ENCODE data around the gene MRTFB.

MRTFB gene

DNA sequence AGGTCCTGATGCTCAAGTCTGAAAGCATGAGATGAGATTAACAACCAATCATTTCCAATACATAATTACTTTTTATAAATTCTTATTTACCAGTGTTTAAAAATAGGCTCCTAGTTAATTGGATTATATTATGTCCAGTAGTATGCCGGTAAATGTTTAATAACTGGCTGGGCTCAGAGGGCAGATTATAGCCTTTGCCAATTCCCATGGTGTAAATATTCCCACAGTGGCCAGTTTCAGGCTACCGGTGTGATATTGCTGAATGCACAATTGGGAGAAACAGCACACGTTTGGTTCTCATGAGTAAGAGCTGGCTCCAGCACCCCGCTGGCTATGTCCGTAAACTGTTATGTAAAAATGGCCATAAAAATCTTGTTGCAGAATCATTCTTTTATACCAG, 167.6 kb downstream of the MRTFB start:
- no peak for DNase-seq (ENCODE audit: low read depth)

DNA sequence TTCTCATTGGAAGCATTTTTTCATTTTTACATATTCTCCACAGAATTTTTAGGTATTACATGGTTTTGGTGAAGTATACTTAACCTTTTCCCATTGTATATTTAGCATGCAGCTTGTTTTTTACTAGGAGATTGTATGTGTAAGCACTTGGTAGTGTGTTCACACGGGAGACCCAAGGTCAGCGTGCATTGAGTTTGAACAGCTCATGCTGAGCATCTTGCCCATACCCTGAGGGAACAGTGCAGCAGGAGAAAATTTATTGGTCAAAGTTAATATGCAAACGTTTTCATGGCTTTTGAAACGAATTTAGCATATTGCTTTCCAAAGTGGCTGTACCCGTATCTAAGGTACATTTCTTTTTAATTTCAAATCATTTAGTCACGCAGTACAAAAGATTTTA, 168.7 kb downstream of the MRTFB start:
- no peak for DNase-seq (ENCODE audit: low read depth)

DNA sequence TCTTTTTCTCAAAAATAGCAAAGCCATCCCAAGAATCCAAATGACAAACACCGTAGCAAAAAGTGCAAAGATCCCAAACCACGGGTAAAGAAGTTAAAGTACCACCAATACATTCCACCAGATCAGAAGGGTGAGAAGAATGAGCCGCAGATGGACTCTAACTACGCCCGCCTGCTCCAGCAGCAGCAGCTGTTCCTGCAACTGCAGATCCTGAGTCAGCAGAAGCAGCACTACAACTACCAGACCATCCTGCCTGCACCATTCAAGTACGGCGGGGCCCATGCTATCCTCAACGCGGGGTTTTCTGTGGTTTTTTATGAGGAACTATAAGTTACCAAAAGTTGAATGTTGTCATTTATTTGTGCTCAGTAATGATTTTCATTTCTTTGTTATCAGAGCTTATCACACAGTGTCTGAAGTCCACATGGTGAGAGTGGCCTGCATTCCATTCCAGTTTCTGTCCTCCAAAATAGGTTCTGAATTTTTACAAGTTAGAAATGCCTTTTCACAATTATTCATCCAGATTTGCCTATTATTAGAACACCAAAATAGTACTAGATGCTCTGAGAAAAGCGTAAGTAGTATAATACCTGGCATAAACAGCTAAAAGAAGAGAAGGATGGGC, 169.2 kb downstream of the MRTFB start:
- no peak for DNase-seq (ENCODE audit: low read depth)

DNA sequence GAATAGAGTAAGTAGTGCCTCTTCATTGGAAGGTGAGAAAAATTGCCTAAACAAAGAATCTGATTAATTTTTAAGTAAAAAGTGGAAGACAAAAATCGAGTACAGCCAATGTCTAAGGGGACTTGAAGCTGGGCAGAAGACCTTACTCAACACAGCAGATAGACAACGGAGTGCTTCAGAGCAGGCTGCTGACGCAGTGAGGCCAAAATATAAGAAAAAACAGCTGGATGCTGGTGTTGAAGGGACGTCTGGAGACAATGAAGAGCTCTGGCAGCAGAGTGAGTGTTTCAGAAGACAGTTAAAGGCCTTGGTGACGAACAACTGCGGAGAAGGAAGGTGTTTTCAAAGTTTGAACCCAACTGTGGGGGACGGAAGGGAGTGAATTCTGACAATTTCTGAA, 169.8 kb downstream of the MRTFB start:
- no peak for DNase-seq (ENCODE audit: low read depth)

DNA sequence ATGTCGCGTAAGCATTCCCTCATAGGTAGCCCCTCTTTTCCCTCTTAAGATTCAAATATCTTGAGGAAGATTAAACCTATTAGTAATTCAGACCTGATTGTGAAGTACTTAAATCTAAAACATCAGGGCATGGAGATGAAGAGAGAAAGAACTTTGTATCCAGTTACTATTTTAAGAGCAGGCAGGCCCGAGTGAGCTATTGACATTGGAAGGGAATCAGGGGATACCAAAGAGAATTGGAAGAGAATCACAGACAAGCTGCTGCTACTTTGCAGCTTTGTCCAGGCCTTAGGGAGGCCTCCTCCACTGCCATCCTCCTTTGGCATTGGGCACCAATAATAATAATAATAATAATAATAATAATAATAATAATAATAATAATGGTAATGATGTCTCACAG, 170.5 kb downstream of the MRTFB start:
- no peak for DNase-seq (ENCODE audit: low read depth)

DNA sequence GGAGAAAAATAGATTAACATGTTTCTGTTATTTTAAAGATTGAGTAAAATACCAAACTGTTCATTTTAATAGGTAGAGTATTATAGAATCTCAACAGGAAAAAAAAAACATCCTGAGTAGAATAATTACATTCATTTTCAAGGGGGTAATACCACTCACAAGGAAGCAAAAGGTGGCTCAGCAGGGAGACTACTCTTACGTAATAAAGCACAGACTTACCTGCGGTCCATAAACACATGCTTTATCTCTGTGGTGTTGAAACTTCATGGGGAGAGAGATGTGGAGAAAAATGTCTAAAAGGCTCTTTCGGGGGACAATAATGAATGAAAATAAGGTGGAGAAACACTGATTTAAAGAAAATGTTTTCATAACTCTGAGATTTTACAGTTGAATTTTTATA, 171.7 kb downstream of the MRTFB start:
- DNase-seq (ENCODE audit: low read depth) = no peak

DNA sequence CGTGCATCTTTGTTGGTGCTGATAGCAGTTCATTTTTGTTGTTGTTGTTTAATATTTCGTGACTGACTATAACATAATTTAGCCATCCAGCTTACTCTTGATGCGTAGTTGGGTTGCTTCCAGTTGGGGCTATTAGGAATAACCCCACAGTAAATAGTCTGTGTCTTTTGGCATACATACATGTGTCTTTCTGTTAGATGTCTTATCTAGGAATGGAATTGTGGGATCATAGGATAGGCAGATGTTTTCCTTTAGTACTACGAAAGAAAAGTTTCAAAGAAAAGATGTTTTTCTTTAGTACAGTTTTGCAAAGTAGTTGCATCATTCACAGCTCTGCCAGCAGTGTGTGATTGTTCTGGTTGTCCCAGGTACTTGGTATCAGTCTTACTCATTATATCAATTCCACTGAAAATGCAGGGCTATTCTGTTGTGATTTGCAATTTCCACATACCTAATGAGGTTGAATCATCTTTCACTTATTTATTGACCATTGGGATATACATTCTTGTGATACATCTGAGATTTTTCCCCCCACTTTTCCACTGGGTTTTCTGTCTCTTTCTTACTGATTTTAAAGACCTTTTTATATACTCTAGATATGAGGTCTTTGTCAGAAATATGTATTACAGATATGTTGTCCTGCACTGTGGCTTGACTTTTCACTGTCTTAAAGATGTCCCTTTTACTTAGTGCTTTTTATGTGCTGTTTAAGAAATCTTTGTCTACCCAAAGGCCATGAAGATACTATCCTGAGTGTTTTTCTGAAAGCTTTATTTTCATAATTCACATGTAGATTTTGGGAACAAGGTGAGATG, 173.3 kb downstream of the MRTFB start:
- no peak for DNase-seq (ENCODE audit: low read depth)

DNA sequence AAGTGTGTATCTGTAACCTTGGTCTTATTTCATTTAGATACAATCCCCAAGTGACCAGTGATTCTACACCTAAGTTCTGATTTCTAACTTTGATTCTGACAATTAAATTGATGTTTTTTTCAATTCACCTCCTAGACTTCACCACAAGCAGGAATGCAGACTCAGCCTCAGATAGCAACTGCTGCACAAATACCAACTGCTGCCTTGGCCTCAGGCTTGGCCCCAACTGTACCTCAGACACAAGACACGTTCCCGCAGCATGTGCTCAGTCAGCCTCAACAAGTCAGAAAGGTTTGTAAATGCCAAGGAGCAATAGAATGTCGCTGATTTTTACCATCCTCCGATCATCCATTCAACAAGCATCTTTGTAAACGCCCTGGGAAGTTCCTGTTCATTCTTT, 177.7 kb downstream of the MRTFB start:
- DNase-seq (ENCODE audit: low read depth) = no peak

DNA sequence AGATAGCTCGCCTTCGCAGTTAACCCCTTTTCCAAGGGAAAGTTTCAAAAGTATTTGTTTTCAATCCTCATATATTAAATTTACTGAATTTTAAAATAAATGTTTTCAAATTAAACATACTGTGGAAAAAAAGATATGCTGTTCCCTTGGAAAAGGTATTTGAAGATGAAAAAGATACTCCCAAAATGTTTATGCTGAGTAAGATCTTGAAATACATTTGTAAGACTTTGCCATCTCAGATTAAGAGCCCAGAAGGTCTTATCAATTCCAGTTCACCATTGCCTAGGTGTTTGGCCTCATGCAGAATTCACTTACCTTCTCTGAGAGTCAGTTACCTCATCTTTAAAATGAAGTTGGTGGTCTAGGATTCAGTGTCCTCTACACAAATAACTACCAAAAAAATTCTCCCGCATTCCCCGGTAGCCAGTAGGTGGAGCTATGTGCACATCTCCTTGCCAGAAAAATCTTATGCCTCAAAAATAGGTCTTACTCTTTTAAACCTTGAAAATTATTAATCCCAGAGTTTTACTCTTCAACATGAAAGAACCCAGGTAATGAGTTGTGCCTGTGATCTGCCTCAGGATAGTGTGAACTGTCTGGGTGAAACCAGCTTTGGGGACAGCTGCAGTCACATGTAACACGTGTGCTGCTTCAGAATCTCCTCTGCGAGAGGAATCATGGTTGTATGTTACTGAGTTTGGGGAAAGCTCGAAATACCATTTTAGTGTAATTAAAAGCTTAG, 178.3 kb downstream of the MRTFB start:
- peak; percentile 24 for DNase-seq (ENCODE audit: low read depth)

DNA sequence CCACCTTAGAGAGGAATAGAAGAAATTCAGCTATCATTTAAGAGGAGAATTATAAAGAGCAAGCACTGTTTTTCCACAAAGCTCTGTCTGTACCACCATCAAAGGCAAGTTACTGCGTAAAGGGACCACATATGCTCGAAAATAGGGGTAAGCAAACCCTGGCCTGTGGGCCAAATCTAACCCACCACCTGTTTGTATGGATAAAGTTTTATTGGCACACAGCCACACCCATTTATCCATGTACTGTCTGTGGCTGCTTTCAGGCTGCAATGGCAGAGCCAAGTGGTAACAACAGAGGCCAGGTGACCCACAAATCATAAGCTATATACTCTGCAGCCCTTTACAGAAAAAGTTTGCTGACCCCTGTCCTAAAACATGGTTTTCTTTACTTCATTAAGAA, 180.3 kb downstream of the MRTFB start:
- DNase-seq (ENCODE audit: low read depth) = no peak

DNA sequence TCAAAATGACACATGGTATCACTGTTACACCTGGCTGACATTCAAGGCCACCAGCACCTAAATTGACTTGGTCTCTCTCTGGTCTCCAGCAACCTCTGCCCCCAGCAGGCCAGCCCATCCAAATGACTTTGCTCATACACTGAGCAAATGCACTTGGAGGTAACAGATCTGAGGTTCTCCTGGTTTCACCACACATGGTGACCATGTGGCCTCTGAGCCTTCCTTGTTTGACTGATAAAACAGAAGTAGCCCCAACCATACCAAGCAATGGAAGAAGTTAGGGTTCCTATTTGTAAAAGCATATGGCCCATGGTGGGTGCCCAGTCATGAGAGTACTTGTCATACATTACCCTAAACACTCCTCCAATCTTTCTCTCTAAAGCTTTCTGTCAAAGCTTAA, 181.7 kb downstream of the MRTFB start:
- no peak for DNase-seq (ENCODE audit: low read depth)

DNA sequence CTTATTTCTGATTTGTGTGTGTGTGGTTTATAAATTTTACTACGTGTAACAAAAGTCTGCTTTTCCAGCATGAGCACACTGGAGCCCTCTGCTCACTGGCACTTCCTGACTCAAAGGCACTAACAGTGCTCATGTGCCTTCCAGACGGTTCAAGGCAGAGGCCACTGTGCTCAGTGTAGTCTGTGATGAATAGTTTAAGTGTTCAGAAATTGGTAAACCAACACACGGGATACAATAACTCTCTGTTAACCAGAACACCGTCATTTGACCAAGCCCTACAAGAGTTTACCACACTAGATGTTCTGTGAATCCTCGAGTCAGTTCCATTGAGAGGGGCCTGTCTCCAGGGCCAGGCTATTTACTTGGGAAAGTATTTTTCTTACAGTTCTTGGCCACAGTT, 191.9 kb downstream of the MRTFB start:
- DNase-seq (ENCODE audit: low read depth) = no peak

DNA sequence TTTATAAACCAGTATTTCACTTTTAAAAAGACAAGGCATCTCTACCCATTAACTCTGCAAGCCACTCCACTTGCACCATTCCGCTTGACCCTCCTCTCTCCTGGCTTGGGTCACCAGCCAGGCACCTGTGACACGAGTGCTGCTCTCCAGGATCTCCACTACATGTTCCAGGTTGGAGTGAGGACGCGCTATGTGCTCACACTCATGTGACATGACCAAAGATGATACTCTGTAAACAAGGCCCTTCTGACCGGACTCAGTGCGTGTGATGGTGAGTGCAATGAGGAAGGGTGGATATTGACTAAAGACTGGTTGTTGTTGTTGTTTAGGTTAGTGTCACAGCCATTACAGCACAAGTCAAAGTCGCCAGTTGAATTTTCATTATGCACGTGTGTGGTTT, 192.7 kb downstream of the MRTFB start:
- DNase-seq (ENCODE audit: low read depth) = no peak

DNA sequence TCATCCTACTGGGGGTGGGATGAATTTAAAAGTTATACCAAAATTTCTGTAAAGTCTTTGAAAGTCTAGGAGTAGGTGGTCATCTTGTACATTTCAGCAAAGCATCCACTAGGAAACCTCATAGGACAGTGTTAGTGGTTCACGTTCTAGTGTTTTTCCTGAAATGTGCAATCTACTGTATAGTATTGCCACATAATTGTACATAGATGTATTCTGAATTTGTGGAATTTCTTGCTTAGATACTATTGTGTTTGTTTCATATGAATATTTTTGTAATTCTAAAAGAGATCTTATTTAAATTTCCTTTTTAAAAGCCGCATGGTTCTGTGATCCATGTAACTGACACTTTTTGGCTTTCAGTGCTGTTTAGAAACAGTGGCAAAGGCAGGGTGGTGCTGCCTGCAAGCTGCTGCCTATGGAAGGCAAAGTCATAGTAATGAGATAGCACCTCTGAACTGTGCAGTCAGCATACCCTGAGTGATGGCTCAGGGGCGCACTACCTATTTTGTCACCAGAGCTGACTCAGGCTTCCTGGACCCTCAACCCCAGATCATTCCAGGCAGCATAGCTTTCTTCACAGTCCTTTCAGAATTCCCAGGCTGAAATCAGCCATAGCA, 193.3 kb downstream of the MRTFB start:
- DNase-seq (ENCODE audit: low read depth) = no peak

DNA sequence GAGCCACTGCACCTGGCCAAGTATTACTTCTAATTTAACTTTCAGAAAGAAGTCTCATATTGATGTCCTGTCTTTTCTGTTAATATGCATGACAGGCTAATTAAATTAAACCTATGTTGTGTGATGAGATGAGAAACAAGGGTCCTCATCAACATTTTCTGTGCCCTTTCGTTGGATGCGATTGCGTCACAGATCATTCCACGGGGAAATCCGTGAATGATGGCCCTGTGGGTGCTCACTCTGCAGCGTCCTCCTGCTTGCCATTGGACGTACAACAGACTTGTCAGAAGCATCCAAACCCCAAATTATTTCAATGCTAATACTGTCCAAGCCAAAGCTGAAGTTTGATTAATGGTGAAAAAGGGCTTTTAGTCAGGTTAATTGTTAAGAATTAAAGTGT, 197.0 kb downstream of the MRTFB start:
- no peak for DNase-seq (ENCODE audit: low read depth)

DNA sequence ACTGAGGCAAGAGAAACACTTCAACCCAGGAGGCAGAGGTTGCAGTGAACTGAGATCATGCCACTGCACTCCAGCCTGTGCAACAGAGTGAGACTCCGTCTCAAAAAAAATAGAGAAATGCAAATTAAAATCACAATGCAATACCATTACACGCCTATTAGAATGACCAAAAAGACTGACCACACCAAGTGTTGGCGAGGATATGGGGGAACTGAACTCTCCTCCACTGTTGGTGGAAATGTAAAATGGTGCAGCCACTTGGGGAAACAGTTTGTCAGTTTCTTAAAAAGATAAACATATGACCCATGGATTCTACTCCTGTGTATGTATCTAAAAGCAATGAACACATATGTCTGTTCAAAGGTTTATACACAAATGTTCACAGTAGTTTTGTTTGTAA, 204.8 kb downstream of the MRTFB start:
- DNase-seq (ENCODE audit: low read depth) = no peak

DNA sequence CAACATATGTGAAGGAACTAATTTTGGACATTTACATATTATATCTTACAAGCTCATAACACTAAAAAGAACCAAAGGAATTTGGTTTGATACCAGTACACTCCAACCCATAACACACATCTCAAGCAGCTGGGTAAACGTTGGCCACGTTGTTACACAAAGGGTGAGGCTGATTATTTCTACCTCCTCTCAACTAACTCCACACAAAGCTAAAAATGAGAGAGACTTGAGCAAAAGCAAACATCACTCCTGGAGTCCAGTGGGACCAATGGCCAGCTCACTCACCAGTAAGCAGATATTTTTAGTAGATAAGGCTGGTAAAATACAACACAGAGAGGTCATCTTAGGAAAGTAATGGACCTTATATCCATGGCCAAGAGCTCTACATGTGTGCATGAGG, 207.6 kb downstream of the MRTFB start:
- no peak for DNase-seq (ENCODE audit: low read depth)

DNA sequence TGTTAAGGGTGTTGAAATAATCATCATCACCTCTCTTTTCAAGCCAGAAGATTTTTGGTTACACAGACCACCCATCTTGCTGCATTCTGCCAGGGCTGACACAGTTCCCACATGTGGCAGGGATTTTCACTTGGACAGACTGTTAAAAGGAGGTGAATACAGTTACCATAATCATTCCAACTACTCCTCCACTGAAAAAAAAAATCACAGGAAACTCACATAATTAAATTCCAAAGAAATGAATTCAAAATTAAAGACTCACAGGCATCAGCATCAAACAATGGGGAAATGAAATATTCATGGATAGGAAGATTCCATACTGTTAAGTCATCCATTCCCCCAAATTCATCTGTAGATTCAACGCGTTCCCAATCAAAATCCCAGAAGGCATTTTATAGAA, 209.4 kb downstream of the MRTFB start:
- no peak for DNase-seq (ENCODE audit: low read depth)

DNA sequence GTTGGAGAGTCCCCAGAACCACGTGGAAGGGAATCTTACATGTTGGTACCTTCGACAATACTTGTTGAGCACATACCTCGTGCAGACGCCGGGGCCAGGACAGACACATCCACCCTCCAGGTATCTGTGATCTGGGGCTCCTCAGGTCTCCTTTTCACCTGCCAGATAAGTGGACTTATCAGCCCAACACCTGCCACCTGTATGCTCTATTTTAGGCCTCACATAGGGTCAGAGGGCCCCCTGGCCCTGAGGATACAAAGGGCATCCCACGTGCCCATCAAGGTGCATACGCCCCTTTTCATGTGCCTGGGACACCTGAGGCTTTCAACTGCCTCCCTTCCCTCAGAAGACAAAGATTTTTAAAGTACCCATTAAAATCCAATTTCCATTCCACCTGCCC, 212.7 kb downstream of the MRTFB start:
- DNase-seq (ENCODE audit: low read depth) = no peak

DNA sequence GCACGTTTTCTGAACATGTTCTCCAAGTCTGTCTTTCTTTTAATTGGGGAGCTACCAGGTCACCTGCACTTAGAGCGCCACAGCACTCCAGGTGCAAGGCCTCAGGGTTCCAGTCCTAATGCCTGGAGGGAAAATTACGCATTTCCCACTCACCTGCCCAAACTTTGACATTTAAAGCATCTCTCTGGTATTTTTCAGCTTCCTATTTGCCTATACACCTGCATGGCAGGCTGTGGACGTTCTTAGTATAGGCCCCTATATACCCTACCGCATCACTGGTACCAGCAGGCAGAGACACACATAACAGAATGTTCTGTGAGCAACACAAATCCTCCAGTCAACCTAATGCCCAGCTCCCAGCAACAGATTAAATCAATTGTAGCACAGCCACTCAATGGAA, 213.3 kb downstream of the MRTFB start:
- no peak for DNase-seq (ENCODE audit: low read depth)

DNA sequence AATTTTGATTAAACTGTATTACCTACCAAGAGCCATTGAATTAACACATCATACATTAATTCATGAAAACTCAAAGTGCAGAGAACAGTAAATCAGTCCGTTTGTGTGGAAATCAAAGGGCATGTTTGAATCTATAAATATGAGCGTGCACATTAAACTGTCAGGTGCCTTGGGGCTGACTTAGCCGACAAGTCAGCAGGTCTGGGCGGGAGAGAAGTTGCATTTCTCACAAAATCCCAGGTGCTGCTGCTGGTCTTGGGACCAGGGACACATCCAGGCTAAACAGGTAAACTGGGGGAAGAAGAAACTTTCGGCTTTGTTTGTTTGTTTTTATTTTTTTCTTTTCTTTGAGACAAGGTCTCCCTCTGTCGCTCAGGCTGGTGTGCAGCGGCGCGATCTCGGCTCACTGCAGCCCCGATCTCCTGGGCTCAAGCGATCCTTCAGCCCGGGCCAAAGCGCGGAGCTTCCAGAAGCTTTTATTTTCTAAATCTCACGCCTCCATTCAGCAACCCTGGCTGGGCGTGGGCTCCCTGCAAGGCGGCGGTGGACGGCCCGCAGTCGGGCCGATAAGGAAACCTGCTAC, 213.9 kb downstream of the MRTFB start:
- DNase-seq (ENCODE audit: low read depth) = no peak
